Chondrocyte (in vitro differentiated cells): ENCODE results near the gene WFDC1. TPM values are rescaled to one million over a fixed set of nuclear protein-coding genes. Genes with fewer than 3 reads are reported as not detected.

Experiments
- DNase-seq: peaks from one replicate; pipeline ENCODE4 v3.0.0; 2021; ENCODE audit warnings: mixed read lengths, low spot score
- H3K27ac Mint-ChIP-seq: one replicate; pipeline ENCODE4 v1.8.0; 2021; ENCODE audit warnings: mild to moderate bottlenecking, moderate library complexity, mixed read lengths; ENCODE audit not compliant: unreplicated experiment
- H3K27me3 Mint-ChIP-seq: 2 replicates; pipeline ENCODE4 v1.8.0; 2021; ENCODE audit warnings: low read depth, mixed read lengths
- H3K36me3 Mint-ChIP-seq: 2 replicates; pipeline ENCODE4 v1.8.0; 2021; ENCODE audit warnings: low read depth, mixed read lengths
- H3K4me1 Mint-ChIP-seq: 2 replicates; pipeline ENCODE4 v1.8.0; 2021; ENCODE audit warnings: low read depth, mild to moderate bottlenecking, mixed read lengths
- H3K4me3 Mint-ChIP-seq: one replicate; pipeline ENCODE4 v1.8.0; 2021; ENCODE audit warnings: mild to moderate bottlenecking, moderate library complexity, mixed read lengths; ENCODE audit not compliant: unreplicated experiment
- H3K9me3 Mint-ChIP-seq: 2 replicates; pipeline ENCODE4 v1.8.0; 2021; ENCODE audit warnings: low read depth, mixed read lengths
- CTCF ChIP-seq: fragments of 200-600 bp; sonication (generic); IDR thresholded peaks from 2 replicates; pipeline ENCODE4 v1.5.0; 2021; ENCODE audit warnings: antibody characterized with exemption, mild to moderate bottlenecking, moderate library complexity
- total RNA-seq: library from RNA; stranded (reverse); gene quantifications from 3 replicates; pipeline ENCODE4 v1.2.1, GENCODE V29; 2021

Gene WFDC1
- total RNA-seq, 1 donor from 2014 or later: 5.6 TPM

- no peaks in the 10 kb centered on the region for H3K9me3 Mint-ChIP-seq
- H3K27ac Mint-ChIP-seq: no peak overlapping the region
- DNase-seq: no peak
- TF ChIP-seq CTCF: no peak
- no peaks in the 10 kb centered on the region for H3K36me3 Mint-ChIP-seq
- H3K4me3 Mint-ChIP-seq: no peak overlapping the region
- peaks cover 8% of the 10 kb centered on the region for H3K4me1 Mint-ChIP-seq
- H3K27me3 Mint-ChIP-seq: peaks cover 48% of the 10 kb centered on the region
Observed at GRCh38 chr16:84357191-84357651, 62.5 kb downstream of the WFDC1 start.

- TF ChIP-seq CTCF: no peak
- H3K27ac Mint-ChIP-seq: no peak overlapping the region
- peaks cover 46% of the 10 kb centered on the region for H3K27me3 Mint-ChIP-seq
Observed at GRCh38 chr16:84358601-84359295, 64.1 kb downstream of the WFDC1 start.

GRCh38 chr16:84359326-84359725 is 64.6 kb downstream of the WFDC1 start:
- no peak for TF ChIP-seq CTCF
- Mint-ChIP-seq H3K36me3 (no peaks in the 10 kb centered on the region), H3K4me1 (peaks cover 8% of the 10 kb centered on the region), H3K27ac (no peak overlapping the region), H3K27me3 (peaks cover 47% of the 10 kb centered on the region), H3K9me3 (no peaks in the 10 kb centered on the region), H3K4me3 (no peak overlapping the region)
- DNase-seq: no peak

More at GRCh38 chr16:84358601-84359295, 64.1 kb downstream of the WFDC1 start:
- Mint-ChIP-seq H3K9me3 (no peaks in the 10 kb centered on the region), H3K4me3 (no peak overlapping the region), H3K4me1 (peaks cover 8% of the 10 kb centered on the region), H3K36me3 (no peaks in the 10 kb centered on the region)
- no peak for DNase-seq

DNA sequence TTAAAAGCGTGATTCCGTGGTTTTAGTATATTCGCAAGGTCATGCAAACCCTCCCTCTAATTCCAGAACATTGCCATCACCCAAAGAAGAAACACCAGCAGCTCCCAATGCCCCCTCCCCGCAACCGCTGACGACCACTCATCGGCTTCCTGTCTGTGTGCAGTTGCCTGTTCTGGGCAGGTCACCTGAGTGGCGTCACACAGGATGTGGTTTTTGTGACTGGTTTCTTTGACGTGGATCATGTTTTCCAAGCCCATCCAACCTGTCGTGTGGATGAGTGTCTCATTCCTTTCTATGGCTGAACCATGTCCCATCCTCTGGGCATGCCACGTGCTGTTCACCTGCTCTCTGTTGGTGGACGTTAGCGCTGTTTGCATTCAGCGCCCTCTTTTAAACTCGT is 65.5 kb downstream of the WFDC1 start:
- Mint-ChIP-seq H3K4me1 (peaks cover 8% of the 10 kb centered on the region), H3K4me3 (no peak overlapping the region), H3K9me3 (no peaks in the 10 kb centered on the region), H3K36me3 (no peaks in the 10 kb centered on the region), H3K27ac (no peak overlapping the region), H3K27me3 (peaks cover 45% of the 10 kb centered on the region)
- no peak for TF ChIP-seq CTCF
- no peak for DNase-seq

DNA sequence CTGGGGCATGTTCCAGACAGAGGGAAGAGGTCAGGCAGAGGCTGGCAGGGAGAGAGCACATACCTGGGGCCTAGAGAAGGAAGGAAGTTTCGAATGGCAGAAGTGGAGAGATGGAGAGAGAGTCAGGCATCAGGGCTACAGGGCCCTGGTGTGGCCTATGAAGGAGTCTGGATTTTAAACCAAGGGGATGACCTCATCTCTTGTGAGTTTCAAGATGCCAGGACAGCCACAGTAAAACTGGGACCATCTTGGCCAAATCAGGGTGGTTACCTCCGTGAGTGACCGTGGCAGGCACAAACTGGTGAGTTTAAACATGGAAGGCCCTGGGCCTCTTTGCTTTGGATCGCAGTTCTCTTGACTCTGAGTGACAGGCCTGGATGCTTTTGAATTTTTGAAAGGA is 66.1 kb downstream of the WFDC1 start:
- DNase-seq: no peak
- Mint-ChIP-seq H3K9me3 (no peaks in the 10 kb centered on the region), H3K4me1 (peaks cover 8% of the 10 kb centered on the region), H3K27me3 (peaks cover 45% of the 10 kb centered on the region), H3K4me3 (no peak overlapping the region), H3K36me3 (no peaks in the 10 kb centered on the region), H3K27ac (no peak overlapping the region)
- TF ChIP-seq CTCF: no peak
